NCI-H2227 (cell line): ENCODE measurements around the gene RBP7.
"Not testable (repeated sequence)": the region's sequence is repeated elsewhere in the genome, so short reads cannot be mapped to it uniquely, and the experiment has no call there.

ENCODE experiments used
- DNase-seq: peaks from one replicate; lab custom pipeline; 2025; ENCODE audit not compliant: unreplicated experiment; lab: John Stamatoyannopoulos, UW

Gene RBP7

GRCh38 chr1:10028956-10029500 lies 32.0 kb downstream of the RBP7 start:
- DNase-seq: not testable (repeated sequence)

- no peak for DNase-seq
Observed at GRCh38 chr1:10031461-10031860, 34.4 kb downstream of the RBP7 start.

DNA sequence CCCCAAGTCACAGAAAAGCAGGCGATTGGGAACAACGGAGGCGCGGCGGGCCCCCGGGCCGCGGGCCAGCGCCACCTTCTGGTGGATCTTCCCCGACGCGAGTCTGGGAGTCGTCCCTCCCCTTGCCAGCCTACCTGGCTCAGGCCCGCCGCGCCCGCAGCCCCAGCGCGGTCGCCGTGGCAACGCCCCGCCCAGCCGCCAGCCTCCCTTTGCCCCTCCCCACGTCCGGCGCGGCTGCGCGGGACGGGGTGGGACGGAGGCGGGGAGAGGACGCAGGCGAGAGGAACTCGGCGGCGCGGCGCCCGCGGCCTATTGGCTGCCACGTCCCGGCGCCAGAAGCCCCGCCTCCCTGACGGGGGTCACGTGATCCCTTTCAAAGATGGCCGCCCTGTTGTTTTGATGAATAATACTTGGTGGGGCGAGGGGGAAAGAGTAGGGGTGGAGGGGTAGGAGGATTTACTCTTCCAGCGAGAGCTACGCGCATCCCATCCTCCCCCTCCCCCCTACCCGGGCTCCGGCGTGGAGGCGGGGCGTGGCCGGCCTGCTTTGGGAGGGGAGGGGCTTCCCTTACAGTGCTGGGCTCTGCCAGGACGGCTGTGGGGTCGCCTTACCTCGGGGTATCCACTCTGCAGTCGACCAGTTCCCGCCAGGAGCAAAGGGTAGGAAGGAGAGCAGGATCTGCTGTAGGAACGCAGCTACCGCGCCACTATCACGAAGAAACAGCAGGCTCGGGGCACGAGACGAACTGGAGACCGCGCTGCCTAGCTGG lies 35.7 kb downstream of the RBP7 start, which contains the start of gene UBE4B:
UBE4B (plus strand) TSS at position 369 of the 769 bp plus-strand sequence. CDS start 713 bp downstream, outside the sequence.
- DNase-seq: peak; percentile 99

GRCh38 chr1:10033359-10033845 lies 36.4 kb downstream of the RBP7 start:
- DNase-seq: peak; percentile 60

- no peak for DNase-seq
Observed at GRCh38 chr1:10042746-10043145, 45.7 kb downstream of the RBP7 start.

- no peak for DNase-seq
Observed at GRCh38 chr1:10045480-10046355, 48.7 kb downstream of the RBP7 start.

- no peak for DNase-seq
Observed at GRCh38 chr1:10046356-10047085, 49.5 kb downstream of the RBP7 start.

- no peak for DNase-seq
Observed at GRCh38 chr1:10048601-10049000, 51.6 kb downstream of the RBP7 start.

DNA sequence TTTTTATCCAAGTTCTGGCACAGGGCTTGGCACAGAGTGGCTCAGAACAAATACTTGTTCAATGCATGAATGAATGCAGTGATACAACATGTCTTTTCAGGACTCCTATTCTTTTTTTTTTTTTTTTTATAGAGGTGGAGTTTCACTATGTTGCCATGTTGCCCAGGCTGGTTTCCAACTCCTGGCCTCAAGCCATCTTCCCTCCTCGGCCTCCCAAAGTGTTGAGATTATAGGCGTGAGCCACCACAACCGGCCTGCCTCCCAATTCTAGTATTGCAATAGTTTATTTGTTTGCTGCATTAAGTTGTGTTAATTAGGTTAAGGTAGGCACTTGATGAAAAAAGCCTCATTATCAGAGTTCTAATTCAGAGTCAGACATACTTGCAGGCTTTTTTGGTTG lies 53.6 kb downstream of the RBP7 start:
- DNase-seq: no peak

DNA sequence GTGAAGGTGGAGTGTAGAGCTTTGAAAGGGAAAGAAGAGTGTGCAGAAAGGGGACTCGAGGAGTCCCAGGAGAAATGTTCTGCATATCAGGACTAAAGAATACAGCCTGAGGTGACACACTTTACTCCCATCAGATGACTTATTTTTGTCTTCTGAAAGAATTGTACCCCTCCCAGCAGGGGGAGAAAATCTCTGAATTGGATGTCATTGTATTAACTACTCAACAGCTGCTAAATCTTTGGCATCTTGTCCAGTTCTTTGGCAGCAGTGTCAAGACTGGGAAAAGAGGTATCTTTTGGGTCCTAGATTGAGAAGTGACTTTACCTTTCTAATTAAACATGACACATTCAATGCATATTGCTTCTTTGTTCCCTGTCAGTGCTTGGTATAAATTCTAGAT lies 54.6 kb downstream of the RBP7 start:
- DNase-seq: no peak

GRCh38 chr1:10052347-10052746 lies 55.3 kb downstream of the RBP7 start:
- no peak for DNase-seq

GRCh38 chr1:10054465-10054864 lies 57.4 kb downstream of the RBP7 start:
- DNase-seq: no peak

- no peak for DNase-seq
Observed at GRCh38 chr1:10056599-10056987, 59.6 kb downstream of the RBP7 start.

DNA sequence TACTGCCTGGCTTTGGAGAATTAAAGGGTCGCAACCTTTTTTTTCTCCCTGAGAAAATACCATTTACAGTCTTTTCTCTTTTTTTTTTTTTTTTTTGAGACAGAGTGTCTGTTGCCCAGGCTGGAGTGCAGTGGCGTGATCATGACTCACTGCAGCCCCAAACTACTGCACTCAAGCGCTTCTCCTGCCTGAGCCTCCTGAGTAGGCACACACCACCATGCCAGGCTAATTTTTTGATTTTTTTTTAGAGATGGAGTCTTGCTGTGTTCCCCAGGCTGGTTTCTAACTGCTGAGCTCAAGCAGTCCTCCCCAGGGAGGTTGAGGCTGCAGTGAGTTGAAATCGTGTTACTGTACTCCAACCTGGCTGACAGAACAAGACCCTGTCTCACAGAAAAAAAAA lies 60.3 kb downstream of the RBP7 start:
- no peak for DNase-seq

- DNase-seq: no peak
Observed at GRCh38 chr1:10057796-10058195, 60.8 kb downstream of the RBP7 start.

DNA sequence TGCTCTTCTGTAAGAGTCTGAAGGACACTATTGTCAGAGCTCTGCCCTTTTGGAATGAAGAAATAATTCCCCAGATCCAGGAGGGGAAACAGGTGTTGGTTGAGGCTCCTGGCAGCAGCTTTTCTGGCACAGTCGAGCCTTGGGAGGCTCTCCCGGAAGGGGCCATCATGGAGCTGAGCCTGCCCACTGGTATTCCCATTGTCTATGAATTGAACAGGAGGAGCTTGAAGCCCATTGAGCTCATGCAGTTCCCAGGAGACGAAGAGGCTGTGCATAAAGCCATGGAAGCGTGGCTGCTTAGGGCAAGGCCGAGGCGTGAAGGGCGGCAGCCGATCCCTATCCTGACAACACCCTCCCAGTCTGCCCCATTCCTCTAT lies 62.3 kb downstream of the RBP7 start:
- peak; percentile 14 for DNase-seq

GRCh38 chr1:10060311-10061100 lies 63.5 kb downstream of the RBP7 start:
- no peak for DNase-seq

DNA sequence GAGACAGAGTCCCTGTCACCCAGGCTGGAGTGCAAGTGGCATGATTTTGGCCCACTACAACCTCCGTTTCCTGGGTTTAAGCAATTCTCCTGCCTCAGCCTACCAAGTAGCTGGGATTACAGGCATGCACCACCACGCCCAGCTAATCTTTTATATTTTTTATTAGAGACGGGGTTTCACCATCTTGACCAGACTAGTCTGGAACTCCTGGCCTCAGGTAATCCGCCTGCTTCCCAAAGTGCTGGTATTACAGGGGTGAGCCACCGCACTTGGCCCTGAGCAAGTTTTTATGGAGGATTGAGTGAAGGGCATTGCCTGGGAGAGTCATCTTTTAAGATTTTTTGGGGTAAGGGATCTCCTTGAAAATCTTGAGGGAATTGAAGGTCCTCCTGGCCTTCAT lies 64.2 kb downstream of the RBP7 start:
- DNase-seq: no peak

- no peak for DNase-seq
Observed at GRCh38 chr1:10063878-10064277, 66.8 kb downstream of the RBP7 start.
